GM18498 (cell line): ENCODE data around the gene CDK10.
"Not testable (repeated sequence)": the region's sequence is repeated elsewhere in the genome, so short reads cannot be mapped to it uniquely, and the experiment has no call there.

Source experiments
- ATAC-seq: cut with Tn5 transposase; IDR thresholded peaks from one replicate; pipeline ENCODE4 v1.9.1; 2021; ENCODE audit warnings: mild to moderate bottlenecking, moderate library complexity; ENCODE audit not compliant: unreplicated experiment

CDK10 gene

DNA sequence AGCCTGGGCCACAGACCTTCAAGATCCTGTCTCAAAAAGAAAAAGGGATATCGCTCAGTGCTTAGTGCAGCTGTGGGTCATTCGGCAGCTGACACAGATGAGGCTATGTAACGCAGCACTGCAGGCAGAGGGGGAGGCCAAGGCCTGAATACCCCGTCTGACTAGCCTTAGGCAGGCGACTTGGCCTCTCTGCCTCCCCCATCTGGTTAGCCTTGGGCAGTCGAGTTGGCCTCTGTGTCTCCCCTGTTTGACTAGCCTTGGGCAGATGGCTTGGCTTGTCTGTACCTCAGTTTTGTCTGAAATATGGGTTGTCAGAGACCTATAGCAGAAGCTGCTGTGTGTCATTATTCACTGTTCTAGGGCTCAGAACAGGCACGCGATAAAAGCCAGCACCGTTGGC lies 18.9 kb upstream of the CDK10 start:
- no peak for ATAC-seq

GRCh38 chr16:89668790-89669158 lies 17.7 kb upstream of the CDK10 start:
- ATAC-seq: no peak

- no peak for ATAC-seq
These were observed 16.7 kb upstream of the CDK10 start for GRCh38 chr16:89669755-89670154.

DNA sequence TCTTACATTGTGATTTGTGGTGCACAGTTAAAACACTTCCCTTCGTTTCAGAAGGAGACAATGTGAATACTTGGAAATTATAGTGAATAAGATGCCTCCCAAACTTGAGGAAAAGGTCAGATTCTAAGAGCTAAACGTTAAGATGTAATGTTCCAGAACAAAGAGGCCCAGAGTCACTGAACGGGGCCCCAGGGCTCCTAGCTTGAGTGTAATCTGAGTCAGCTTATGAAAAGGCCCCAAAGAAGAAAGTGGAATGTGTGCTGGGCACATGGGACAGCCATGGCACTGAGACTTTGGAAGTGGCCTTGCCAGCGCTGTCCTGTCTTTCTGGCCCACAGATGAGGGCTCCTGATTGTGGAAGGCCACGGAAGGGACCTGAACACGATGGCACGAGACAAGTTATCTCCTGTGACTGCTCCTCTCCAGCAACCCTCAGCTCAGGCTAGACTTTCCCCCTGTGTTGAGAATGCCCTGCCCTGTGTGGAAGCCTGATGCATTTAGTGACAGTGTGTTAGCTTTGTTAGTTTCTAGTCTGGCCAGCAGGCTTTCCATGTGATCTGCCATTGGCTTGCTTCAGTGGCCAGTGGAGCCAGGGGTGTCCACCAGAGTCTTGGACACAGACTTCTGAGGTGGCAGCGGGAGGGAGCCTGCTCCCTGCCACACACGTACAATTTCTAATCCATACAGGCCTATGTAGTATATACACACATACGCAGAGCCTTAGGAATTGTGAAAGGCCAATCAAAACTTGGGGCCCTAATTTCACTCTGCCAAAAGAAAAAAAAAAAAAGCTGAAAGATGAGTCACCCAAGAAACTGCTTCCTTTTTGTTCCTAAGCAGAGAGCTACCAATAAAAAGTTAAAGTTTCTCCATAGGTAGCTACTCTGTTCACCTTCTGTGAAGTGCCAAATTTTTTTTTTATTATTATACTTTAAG lies 15.7 kb upstream of the CDK10 start:
- no peak for ATAC-seq

DNA sequence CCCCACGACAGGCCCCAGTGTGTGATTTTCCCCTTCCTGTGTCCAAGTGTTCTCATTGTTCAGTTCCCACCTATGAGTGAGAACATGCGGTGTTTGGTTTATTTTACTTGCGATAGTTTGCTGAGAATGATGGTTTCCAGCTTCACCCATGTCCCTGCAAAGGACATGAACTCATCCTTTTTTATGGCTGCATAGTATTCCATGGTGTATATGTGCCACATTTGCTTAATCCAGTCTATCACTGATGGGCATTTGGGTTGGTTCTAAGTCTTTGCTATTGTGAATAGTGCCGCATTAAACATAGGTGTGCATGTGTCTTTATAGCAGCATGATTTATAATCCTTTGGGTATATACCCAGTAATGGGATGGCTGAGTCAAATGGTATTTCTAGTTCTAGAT lies 14.9 kb upstream of the CDK10 start:
- not testable (repeated sequence) for ATAC-seq

DNA sequence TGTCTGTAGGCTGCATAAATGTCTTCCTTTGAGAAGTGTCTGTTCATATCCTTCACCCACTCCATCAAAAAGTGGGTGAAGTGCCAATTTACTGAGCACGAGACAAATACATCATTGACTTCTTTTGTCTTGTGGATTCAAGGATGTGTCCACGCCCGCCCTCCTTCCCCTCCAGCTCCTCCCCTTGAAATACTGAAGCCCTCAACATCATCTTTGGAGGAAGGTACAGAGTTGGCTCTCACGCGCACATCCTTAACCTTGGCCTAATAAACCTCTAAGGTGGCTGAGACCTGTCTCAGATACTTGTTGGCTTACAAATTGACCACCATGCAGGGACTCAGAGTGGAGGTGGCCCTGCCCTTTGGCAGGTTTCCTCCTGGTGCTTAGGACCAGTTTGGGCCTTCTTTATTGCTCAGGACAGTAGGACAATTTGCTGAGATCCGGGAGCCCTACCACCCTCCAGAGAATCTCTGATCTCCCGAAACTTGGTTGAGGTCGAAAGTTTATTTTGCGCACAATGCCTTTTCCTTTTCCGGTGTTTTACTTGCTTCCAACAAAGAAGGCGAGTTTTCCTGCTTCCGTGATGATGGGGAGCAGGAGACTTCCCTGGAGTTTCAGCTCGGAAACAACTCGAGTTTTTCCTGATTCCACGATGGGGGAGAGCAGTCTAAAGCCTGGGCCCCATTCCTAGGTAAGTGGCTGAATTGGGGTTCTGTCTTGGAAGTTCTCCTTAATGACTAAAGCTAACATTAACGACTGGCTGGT lies 14.1 kb upstream of the CDK10 start:
- no peak for ATAC-seq

GRCh38 chr16:89678258-89678657 lies 8.2 kb upstream of the CDK10 start:
- ATAC-seq: no peak

DNA sequence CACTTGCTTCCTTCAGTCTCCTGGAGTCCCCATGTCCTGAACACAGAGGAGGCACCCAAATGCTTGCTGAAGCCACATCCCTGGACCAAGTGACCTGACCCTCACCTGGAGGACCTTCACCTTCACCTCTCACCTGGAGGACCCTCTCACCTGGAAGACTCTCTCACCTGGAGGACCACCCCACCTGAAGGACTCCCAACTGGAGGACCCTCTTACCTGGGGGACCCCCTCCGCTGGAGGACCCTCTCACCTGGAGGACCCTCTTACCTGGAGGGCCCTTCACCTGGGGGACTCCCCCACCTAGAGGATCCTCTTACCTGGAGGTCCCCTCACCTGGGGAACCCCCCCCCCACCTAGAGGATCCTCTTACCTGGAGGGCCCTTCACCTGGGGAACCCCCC lies 573 bp upstream of the CDK10 start:
- no peak for ATAC-seq

GRCh38 chr16:89687092-89687940 lies 827 bp downstream of the CDK10 start:
- ATAC-seq: peak; percentile 38

DNA sequence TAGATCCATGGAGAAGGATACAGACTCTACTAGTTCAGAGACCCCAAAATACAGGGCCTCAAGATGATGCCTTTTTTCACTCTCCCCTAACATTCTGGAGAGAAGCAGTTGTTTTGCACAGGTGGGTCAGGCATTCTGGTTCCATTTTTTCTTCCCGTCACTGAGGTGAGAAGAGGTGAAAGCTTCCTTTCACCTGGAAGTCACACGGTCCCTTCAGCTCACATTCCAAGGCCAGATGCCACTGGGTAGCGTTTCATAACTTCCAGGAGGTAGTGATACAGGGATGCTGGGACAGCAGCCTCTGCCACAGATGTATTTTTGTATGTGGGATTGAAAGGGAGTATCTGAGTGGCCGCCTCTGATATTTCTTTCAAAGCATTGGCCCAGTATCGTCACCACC lies 1.9 kb downstream of the CDK10 start:
- no peak for ATAC-seq

- ATAC-seq: no peak
These were observed 2.7 kb downstream of the CDK10 start for GRCh38 chr16:89689142-89689541.

DNA sequence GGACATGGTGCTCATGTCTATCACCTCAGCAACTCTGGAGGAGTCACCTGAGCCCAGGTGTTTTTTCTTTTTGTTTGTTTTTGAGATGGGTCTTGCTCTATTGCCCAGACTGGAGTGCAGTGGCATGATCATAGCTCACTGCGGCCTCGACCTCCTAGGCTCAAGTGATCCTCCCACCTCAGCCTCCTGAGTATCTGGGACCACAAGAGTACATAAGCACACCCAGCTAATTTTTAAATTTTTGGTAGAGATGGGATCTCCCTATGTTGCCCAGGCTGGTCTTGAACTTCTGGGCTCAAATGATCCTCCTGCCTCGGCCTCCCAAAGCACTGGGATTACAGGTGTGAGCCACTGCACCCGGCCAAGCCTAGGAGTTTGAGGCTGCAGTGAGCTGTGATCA lies 3.1 kb downstream of the CDK10 start:
- ATAC-seq: not testable (repeated sequence)

- ATAC-seq: no peak
These were observed 4.0 kb downstream of the CDK10 start for GRCh38 chr16:89690392-89690901.

GRCh38 chr16:89691231-89691985 lies 4.9 kb downstream of the CDK10 start:
- ATAC-seq: no peak

- no peak for ATAC-seq
These were observed 5.6 kb downstream of the CDK10 start for GRCh38 chr16:89691986-89692569.

GRCh38 chr16:89693289-89693731 lies 6.8 kb downstream of the CDK10 start:
- no peak for ATAC-seq

GRCh38 chr16:89693931-89694783 lies 7.7 kb downstream of the CDK10 start:
- ATAC-seq: no peak

GRCh38 chr16:89694784-89695085 lies 8.2 kb downstream of the CDK10 start:
- ATAC-seq: not testable (repeated sequence)
